ENCODE measurements around the gene NAP1L4. TPM values are rescaled to one million over a fixed set of nuclear protein-coding genes. Genes with fewer than 3 reads are reported as not detected.
A peak's percentile ranks its signal among the peaks of the same experiment; 100 is the strongest.

NAP1L4 gene
- total RNA-seq, 2 donors from 2014 or later: 198 to 206 TPM

DNA sequence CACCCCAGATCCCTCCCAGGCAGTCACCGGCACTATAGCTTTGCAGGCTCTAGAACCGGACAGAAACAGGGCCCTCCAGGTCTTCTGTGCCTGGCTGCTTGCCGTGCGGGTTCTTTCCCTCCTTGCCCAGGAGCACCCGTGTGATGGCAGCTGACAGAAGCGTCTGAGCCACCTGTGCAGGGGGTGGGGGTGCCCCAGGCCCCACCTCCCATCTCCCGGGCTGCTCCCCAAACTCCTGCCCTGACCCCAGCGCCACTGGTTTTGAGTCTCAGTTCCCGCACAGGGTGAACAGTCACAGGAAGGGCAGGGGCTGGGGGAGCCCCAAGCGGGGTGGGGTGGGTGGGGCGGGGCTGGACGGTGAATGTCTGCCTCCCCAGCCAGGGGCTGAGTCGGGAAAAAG is 49.7 kb downstream of the NAP1L4 start:
- Mint-ChIP-seq H3K36me3 (ENCODE audit: low read depth) (peaks cover 51% of the 10 kb centered on the region), H3K27ac (no peak overlapping the region), H3K4me3 (no peak overlapping the region), H3K27me3 (ENCODE audit: insufficient read depth) (no peaks in the 10 kb centered on the region), H3K4me1 (peaks cover 13% of the 10 kb centered on the region), H3K9me3 (peaks cover 24% of the 10 kb centered on the region)
- H3K4me3 ChIP-seq (ENCODE audit: low read length): no peak overlapping the region
- no peak overlapping the region for H3K27ac ChIP-seq (ENCODE audit: low read depth, low read length)
- 77% methylated on average over 13 of the region's 13 CpGs; no CpG with 5 or more reads in 1 of the 2 experiments for WGBS, 2 experiments (ENCODE audit: insufficient coverage in 1 of 2, insufficient read length in 1 of 2)
- no peaks in the 10 kb centered on the region for H3K27me3 ChIP-seq (ENCODE audit: control insufficient read depth, insufficient read depth, low read length, poor library complexity, severe bottlenecking)
- peaks cover 9% of the 10 kb centered on the region for H3K4me1 ChIP-seq (ENCODE audit: control insufficient read depth, insufficient read depth, low read length)
- H3K36me3 ChIP-seq (ENCODE audit: control insufficient read depth, insufficient read depth, low read length): peaks cover 44% of the 10 kb centered on the region
- no peak overlapping the region for H3K9ac ChIP-seq (ENCODE audit: extremely low read depth, low read length, poor library complexity, severe bottlenecking)
- TF ChIP-seq CTCF (conservative IDR thresholded peaks at IDR 0.05): no peak
- peaks cover 25% of the 10 kb centered on the region for H3K9me3 ChIP-seq (ENCODE audit: control insufficient read depth, low read length)
- DNase-seq: peak; percentile 43

GRCh38 chr11:2940921-2941821 is 51.0 kb downstream of the NAP1L4 start:
- WGBS, 2 experiments (ENCODE audit: insufficient coverage in 1 of 2, insufficient read length in 1 of 2): 75 to 93% methylated on average over 5 to 10 of the region's 10 CpGs
- peak; percentile 71 for DNase-seq

More at GRCh38 chr11:2940921-2941821, 51.0 kb downstream of the NAP1L4 start:
- peaks cover 31% of the 10 kb centered on the region for H3K9me3 Mint-ChIP-seq
- Histone ChIP-seq H3K9me3 (ENCODE audit: control insufficient read depth, low read length) (peaks cover 35% of the 10 kb centered on the region), H3K27ac (ENCODE audit: low read depth, low read length) (no peak overlapping the region), H3K9ac (ENCODE audit: extremely low read depth, low read length, poor library complexity, severe bottlenecking) (no peak overlapping the region), H3K4me1 (ENCODE audit: control insufficient read depth, insufficient read depth, low read length) (peaks cover 4% of the 10 kb centered on the region), H3K4me3 (ENCODE audit: low read length) (no peak overlapping the region), H3K27me3 (ENCODE audit: control insufficient read depth, insufficient read depth, low read length, poor library complexity, severe bottlenecking) (no peaks in the 10 kb centered on the region), H3K36me3 (ENCODE audit: control insufficient read depth, insufficient read depth, low read length) (peaks cover 32% of the 10 kb centered on the region)
- no peak for TF ChIP-seq CTCF (conservative IDR thresholded peaks at IDR 0.05)
- peaks cover 46% of the 10 kb centered on the region for H3K36me3 Mint-ChIP-seq (ENCODE audit: low read depth)
- H3K27ac Mint-ChIP-seq: no peak overlapping the region
- H3K4me1 Mint-ChIP-seq: peaks cover 7% of the 10 kb centered on the region
- no peaks in the 10 kb centered on the region for H3K27me3 Mint-ChIP-seq (ENCODE audit: insufficient read depth)
- H3K4me3 Mint-ChIP-seq: no peak overlapping the region
